HepG2 (cell line): Measurements from ENCODE around the gene HDAC5. TPM values are rescaled to one million over a fixed set of nuclear protein-coding genes. Genes with fewer than 3 reads are reported as not detected.
A peak's percentile ranks its signal among the peaks of the same experiment; 100 is the strongest.

ENCODE experiments used
- ATAC-seq: fragments of 200-7000 bp; cut with Tn5 transposase; 3 replicates; pipeline ENCODE4 v1.9.1; 2020; ENCODE audit warnings: mild to moderate bottlenecking, moderate library complexity
- BruUV-seq: library from RNA; stranded (reverse); fragments of 400-500 nt; replicated peaks from 2 replicates; lab custom pipeline; 2021; lab: Mats Ljungman, UMichigan
- CTCF ChIA-PET: fragments of 300-600 bp; formaldehyde crosslinking; extraction: SDS; loops from one replicate; lab custom pipeline; 2021; ENCODE audit warnings: low total read pairs, inconsistent platforms, low intra/inter-chr PET ratio; lab: Yijun Ruan, JAX
- POLR2A ChIA-PET: fragments of 350-600 bp; sonication (Branson Sonifier 250); formaldehyde crosslinking; loops from one replicate; lab custom pipeline; 2020; ENCODE audit warnings: antibody characterized with exemption, inconsistent platforms; lab: Yijun Ruan, JAX
- DNase-seq: peaks from one replicate; pipeline ENCODE4 v3.0.0-alpha.2; 2015; ENCODE audit warnings: low spot score
- FAIRE-seq: peaks from 3 replicates; lab custom pipeline; 2011; peaks lifted over from hg19 to GRCh38; lab: Jason Lieb, UNC
- H2AFZ ChIP-seq: one replicate; pipeline ENCODE4 v1.6.1; 2011; ENCODE audit warnings: low read length, inconsistent platforms
- H3K27ac ChIP-seq: fragments of 300-600 bp; 3 replicates; pipeline ENCODE4 v1.8.0; 2011; ENCODE audit warnings: mixed run types, mild to moderate bottlenecking, mixed read lengths, low read length, inconsistent platforms; ENCODE audit not compliant: insufficient read depth; ENCODE audit errors: extremely low read length
- H3K27me3 ChIP-seq, 2 experiments: fragments of 200-600 bp in 1 of 2; 2 replicates in 1 of 2; 3 replicates in 1 of 2; pipeline versions ENCODE4 v1.6.0 to v1.8.0; 2011; ENCODE audit warnings: low read length in 2 of 2, mild to moderate bottlenecking in 2 of 2, moderate library complexity in 2 of 2, inconsistent platforms in 1 of 2; ENCODE audit not compliant: insufficient read depth in 2 of 2, control insufficient read depth in 1 of 2
- H3K36me3 ChIP-seq, 2 experiments: fragments of 200-600 bp in 1 of 2; replicated peaks in 1 of 2; 2 replicates in 1 of 2; 3 replicates in 1 of 2; pipeline versions ENCODE4 v1.5.1 to v1.8.0; 2011; ENCODE audit warnings: low read length in 2 of 2, inconsistent platforms in 1 of 2; ENCODE audit not compliant: insufficient read depth in 2 of 2, control insufficient read depth in 1 of 2
- H3K4me1 ChIP-seq: 2 replicates; pipeline ENCODE4 v1.5.1; 2012; ENCODE audit warnings: low read length, inconsistent platforms; ENCODE audit not compliant: insufficient read depth
- H3K4me2 ChIP-seq: 2 replicates; pipeline ENCODE4 v1.6.0; 2011; ENCODE audit warnings: low read depth, low read length, inconsistent platforms
- H3K4me3 ChIP-seq, 3 experiments: fragments of 200-600 bp in 1 of 3; sonication (generic), shearing (Covaris generic) in 1 of 3; replicated peaks in 1 of 3; 2 replicates each; pipeline ENCODE4 v1.5.1; 2011 to 2016; ENCODE audit warnings: low read length in 3 of 3, inconsistent platforms in 2 of 3, low read depth in 2 of 3, mild to moderate bottlenecking in 2 of 3, control low read depth in 1 of 3, mixed read lengths in 1 of 3; ENCODE audit not compliant: insufficient read depth in 1 of 3
- H3K79me2 ChIP-seq: one replicate; pipeline ENCODE4 v1.6.1; 2011; ENCODE audit warnings: low read length, inconsistent platforms; ENCODE audit not compliant: insufficient read depth
- H3K9ac ChIP-seq: 2 replicates; pipeline ENCODE4 v1.6.0; 2011; ENCODE audit warnings: mild to moderate bottlenecking, low read depth, low read length, inconsistent platforms; ENCODE audit not compliant: insufficient read depth
- H3K9me3 ChIP-seq: 2 replicates; pipeline ENCODE4 v1.5.1; 2012; ENCODE audit warnings: mild to moderate bottlenecking, low read length
- H4K20me1 ChIP-seq: 2 replicates; pipeline ENCODE4 v1.6.0; 2011; ENCODE audit warnings: inconsistent platforms, mild to moderate bottlenecking, low read length, moderate library complexity; ENCODE audit not compliant: insufficient read depth
- AGO2 ChIP-seq: fragments of 200-400 bp; formaldehyde crosslinking; optimal IDR thresholded peaks from 2 replicates; pipeline ENCODE3; 2017; ENCODE audit warnings: mild to moderate bottlenecking, low read depth, low read length, moderate library complexity
- DPF2 ChIP-seq: sonication (generic); formaldehyde crosslinking; IDR thresholded peaks from 2 replicates; pipeline ENCODE4 v1.4.0; 2020; ENCODE audit warnings: mild to moderate bottlenecking, low read depth, missing genetic modification reagents, borderline replicate concordance
- EZH2 ChIP-seq: conservative IDR thresholded peaks from 2 replicates; pipeline ENCODE4 v1.6.1; 2012; ENCODE audit warnings: mild to moderate bottlenecking, low read depth, low read length, moderate library complexity
- HES4 ChIP-seq: sonication (generic); formaldehyde crosslinking; IDR thresholded peaks from 2 replicates; pipeline ENCODE4 v1.9.0; 2021; ENCODE audit warnings: mild to moderate bottlenecking, missing genetic modification reagents, borderline replicate concordance
- HNRNPLL ChIP-seq: fragments of 200-400 bp; formaldehyde crosslinking; IDR thresholded peaks from 2 replicates; pipeline ENCODE4 v1.6.1; 2017; ENCODE audit warnings: mild to moderate bottlenecking, low read depth, low read length; ENCODE audit not compliant: poor library complexity, severe bottlenecking
- MLX ChIP-seq: IDR thresholded peaks from 2 replicates; pipeline ENCODE4 v1.6.1; 2016
- MYC ChIP-seq: sonication (generic); formaldehyde crosslinking; IDR thresholded peaks from 2 replicates; pipeline ENCODE4 v1.9.0; 2021; ENCODE audit warnings: missing genetic modification reagents, borderline replicate concordance
- RAD21 ChIP-seq: fragments of 450-650 bp; formaldehyde crosslinking; IDR thresholded peaks from 2 replicates; pipeline ENCODE4 v1.5.0; 2020; ENCODE audit warnings: mild to moderate bottlenecking
- RARA ChIP-seq: IDR thresholded peaks from 2 replicates; pipeline ENCODE4 v1.6.1; 2016; ENCODE audit warnings: missing genetic modification reagents, missing compliant biosample characterization
- RFX3 ChIP-seq: IDR thresholded peaks from 2 replicates; pipeline ENCODE4 v1.6.1; 2016; ENCODE audit warnings: missing biosample characterization, missing genetic modification reagents
- ZNF18 ChIP-seq: sonication (generic); formaldehyde crosslinking; IDR thresholded peaks from 2 replicates; pipeline ENCODE4 v1.8.0; 2022; ENCODE audit warnings: mild to moderate bottlenecking, missing genetic modification reagents; ENCODE audit not compliant: insufficient replicate concordance
- ZNF180 ChIP-seq: sonication (generic); formaldehyde crosslinking; IDR thresholded peaks from 2 replicates; pipeline ENCODE4 v1.4.0; 2020; ENCODE audit warnings: low read depth, missing genetic modification reagents, borderline replicate concordance
- ZNF253 ChIP-seq: sonication (generic); formaldehyde crosslinking; IDR thresholded peaks from 2 replicates; pipeline ENCODE4 v1.8.0; 2022; ENCODE audit warnings: mild to moderate bottlenecking, missing genetic modification reagents, borderline replicate concordance
- ZNF263 ChIP-seq: sonication (generic); formaldehyde crosslinking; IDR thresholded peaks from 2 replicates; pipeline ENCODE4 v1.4.0; 2020; ENCODE audit warnings: missing genetic modification reagents
- ZNF547 ChIP-seq: sonication (generic); formaldehyde crosslinking; IDR thresholded peaks from 2 replicates; pipeline ENCODE4 v1.5.1; 2020; ENCODE audit warnings: mild to moderate bottlenecking, missing genetic modification reagents
- ZNF790 ChIP-seq: sonication (generic); formaldehyde crosslinking; IDR thresholded peaks from 2 replicates; pipeline ENCODE4 v1.8.0; 2022; ENCODE audit warnings: missing genetic modification reagents, mild to moderate bottlenecking, borderline replicate concordance
- WGBS: methylation state at CpG from one replicate; pipeline ENCODE4 v1.1.6; 2017; ENCODE audit warnings: low lambda C conversion rate; 5-methylcytosine and 5-hydroxymethylcytosine counted together
- in situ Hi-C: cut with HindIII; loops from 2 replicates; pipeline ENCODE4 v1.10.0; 2017; ENCODE audit warnings: low pct_unique_long_range_greater_than_20kb; ENCODE audit not compliant: extremely low pct_ligation_motif_present
- intact Hi-C: fragments of 100-400 bp; cut with micrococcal nuclease; formaldehyde crosslinking; loops from one replicate; pipeline ENCODE4 v1.10.0; 2022; ENCODE audit not compliant: unreplicated experiment
- polyA plus RNA-seq, 8 experiments: library from polyadenylated mRNA; depleted of rRNA in 3 of 8; stranded (reverse) in 7 of 8; unstranded in 1 of 8; fragments of >200 nt; fragmentation: Illumina TruSeq in 4 of 8; extraction: Trizol in 4 of 8; gene quantifications; 2 replicates each; pipeline versions ENCODE4 v1.2.1 to v1.2.3, GENCODE V29; 2011 to 2016; ENCODE audit warnings: low read depth in 4 of 8, missing spikeins in 1 of 8, mixed read lengths in 1 of 8; ENCODE audit not compliant: insufficient read depth in 1 of 8
- total RNA-seq, 5 experiments: library from RNA; depleted of rRNA; stranded (reverse); fragments of >200 nt; fragmentation: Illumina TruSeq; extraction: Trizol; gene quantifications; 2 replicates each; pipeline ENCODE4 v1.2.3, GENCODE V29; 2016; ENCODE audit warnings: low read depth in 1 of 5

HDAC5 gene
- total and polyA plus RNA-seq, 2 of the 13 experiments (the other 11 are each of a cell fraction or from before 2014, with no cell fraction given), result 46.4 to 85.4 TPM

- H3K4me2 ChIP-seq, result no peak overlapping the region
- no peak for FAIRE-seq
- no peaks in the 10 kb centered on the region for H4K20me1 ChIP-seq
- H3K27me3 ChIP-seq, result no peaks in the 10 kb centered on the region
- ATAC-seq, result no peak
- no peak overlapping the region for H3K9ac ChIP-seq
- intact Hi-C loops (no loop called here), in situ Hi-C loops (no loop called here)
- peaks cover 31% of the 10 kb centered on the region for H3K4me1 ChIP-seq
- no peak overlapping the region for H3K27ac ChIP-seq
- CTCF ChIA-PET, result no interaction called here
- no peaks in the 10 kb centered on the region for H3K9me3 ChIP-seq
- no peak for TF ChIP-seq MYC
- TF ChIP-seq AGO2, result peak; percentile 76
- TF ChIP-seq MLX (CRISPR knock-in tag), result no peak
- TF ChIP-seq ZNF790 (CRISPR knock-in tag), result no peak
- TF ChIP-seq EZH2, result no peak
- TF ChIP-seq HNRNPLL, result peak; percentile 31
- 0 out of 2 replicates have a peak, but pooled peaks have one; percentile 43 for TF ChIP-seq HES4 (CRISPR knock-in tag)
- TF ChIP-seq RARA (CRISPR knock-in tag), result no peak
- H3K4me3 ChIP-seq, result no peak overlapping the region
- H3K79me2 ChIP-seq, result no peaks in the 10 kb centered on the region
- no peak for DNase-seq
- POLR2A ChIA-PET, result interaction anchor here (1.1 to 2.3 kb wide), 7 partner anchors 13 to 28 kb away, joined by 3 to 12 read pairs (median 8); partner anchors contain the start of genes G6PC3 and LSM12
- 94% methylated on average over 16 of the region's 16 CpGs for WGBS
- H3K36me3 ChIP-seq, result peaks cover 25 to 50% of the 10 kb centered on the region in 2 experiments
- no peak overlapping the region for H2AFZ ChIP-seq
- no TSS peak for BruUV-seq
Measured at GRCh38 chr17:44088254-44088653, 35.2 kb downstream of the HDAC5 start.

GRCh38 chr17:44087319-44087718 is 36.1 kb downstream of the HDAC5 start:
- H3K4me1 ChIP-seq, result peaks cover 31% of the 10 kb centered on the region
- H3K36me3 ChIP-seq, result peaks cover 27 to 52% of the 10 kb centered on the region in 2 experiments
- H3K27me3 ChIP-seq, result no peaks in the 10 kb centered on the region
- ChIA-PET CTCF (no interaction called here), POLR2A (interaction anchor here (1.0 to 2.4 kb wide), 13 partner anchors 8 to 99 kb away, joined by 3 to 12 read pairs (median 8); partner anchors contain the start of genes G6PC3, HDAC5, LSM12 and TMUB2)
- no peaks in the 10 kb centered on the region for H3K79me2 ChIP-seq
- no peak for FAIRE-seq
- peak overlapping the region; percentile 45 for H3K9ac ChIP-seq
- intact Hi-C loops, result no loop called here
- in situ Hi-C loops, result no loop called here
- H3K9me3 ChIP-seq, result no peaks in the 10 kb centered on the region
- 81% methylated on average over 7 of the region's 8 CpGs for WGBS
- TF ChIP-seq ZNF180 (CRISPR knock-in tag), result no peak
- TF ChIP-seq RFX3 (CRISPR knock-in tag), result no peak
- TF ChIP-seq ZNF547 (CRISPR knock-in tag), result 0 out of 2 replicates have a peak, but pooled peaks have one; percentile 26
- 0 out of 2 replicates have a peak, but pooled peaks have one; percentile 0 for TF ChIP-seq RAD21
- no peak for TF ChIP-seq DPF2 (CRISPR knock-in tag)
- TF ChIP-seq ZNF263, result peak; percentile 48; the same call in 1 of the 2 replicates
- peak; percentile 1 for TF ChIP-seq ZNF18
- peak; percentile 23; the same call in 1 of the 2 replicates for TF ChIP-seq ZNF253 (CRISPR knock-in tag)
- BruUV-seq, result no TSS peak
- H3K27ac ChIP-seq, result peak overlapping the region; percentile 15
- H4K20me1 ChIP-seq, result no peaks in the 10 kb centered on the region
- ATAC-seq, result no peak
- peak overlapping the region in 1 of 3 experiments; percentile 12; a peak in 1 of 6 replicates for H3K4me3 ChIP-seq
- peak overlapping the region; percentile 44; the same call in 1 of the 2 replicates for H3K4me2 ChIP-seq
- no peak for DNase-seq
- H2AFZ ChIP-seq, result no peak overlapping the region
